Smooth muscle cell (in vitro differentiated cells): ENCODE data around the gene FNDC11. TPM values are rescaled to one million over a fixed set of nuclear protein-coding genes. Genes with fewer than 3 reads are reported as not detected.
"Not testable (repeated sequence)": the region's sequence is repeated elsewhere in the genome, so short reads cannot be mapped to it uniquely, and the experiment has no call there.

ENCODE experiments used
- DNase-seq: peaks from one replicate; lab custom pipeline; 2025; ENCODE audit not compliant: unreplicated experiment; lab: John Stamatoyannopoulos, UW
- H2AFZ ChIP-seq: fragments of 200-600 bp; sonication (generic); 2 replicates; pipeline ENCODE4 v1.6.0; 2016; ENCODE audit warnings: antibody characterized with exemption, low read depth, mild to moderate bottlenecking
- H3F3A ChIP-seq: fragments of 200-600 bp; sonication (generic); 2 replicates; pipeline ENCODE4 v1.6.0; 2017; ENCODE audit warnings: antibody characterized with exemption, low read depth
- H3K27ac ChIP-seq: fragments of 200-600 bp; sonication (generic); 2 replicates; pipeline ENCODE4 v1.5.1; 2016; ENCODE audit warnings: low read depth, mild to moderate bottlenecking
- H3K27me3 ChIP-seq: fragments of 200-600 bp; sonication (generic); 2 replicates; pipeline ENCODE4 v1.6.1; 2016; ENCODE audit warnings: low read depth, mild to moderate bottlenecking
- H3K36me3 ChIP-seq: fragments of 200-600 bp; sonication (generic); 2 replicates; pipeline ENCODE4 v1.5.1; 2016; ENCODE audit warnings: low read depth
- H3K4me1 ChIP-seq: fragments of 200-600 bp; sonication (generic); 2 replicates; pipeline ENCODE4 v1.5.1; 2016; ENCODE audit warnings: low read depth
- H3K4me2 ChIP-seq: fragments of 200-600 bp; sonication (generic); 2 replicates; pipeline ENCODE4 v1.6.0; 2016; ENCODE audit warnings: mild to moderate bottlenecking
- H3K4me3 ChIP-seq: fragments of 200-600 bp; sonication (generic); 2 replicates; pipeline ENCODE4 v1.5.1; 2016; ENCODE audit warnings: mild to moderate bottlenecking
- H3K79me2 ChIP-seq: fragments of 200-600 bp; sonication (generic); 2 replicates; pipeline ENCODE4 v1.6.0; 2016; ENCODE audit warnings: low read depth, mild to moderate bottlenecking
- H3K9ac ChIP-seq: fragments of 200-600 bp; sonication (generic); 2 replicates; pipeline ENCODE4 v1.6.0; 2016; ENCODE audit warnings: low read depth
- H3K9me3 ChIP-seq: fragments of 200-600 bp; sonication (generic); replicated peaks from 2 replicates; pipeline ENCODE4 v1.5.1; 2016; ENCODE audit warnings: low read depth
- H4K20me1 ChIP-seq: fragments of 200-600 bp; sonication (generic); 2 replicates; pipeline ENCODE4 v1.6.0; 2016; ENCODE audit warnings: low read depth
- WGBS: methylation state at CpG from one replicate; pipeline ENCODE4 v1.1.7; 2016; ENCODE audit warnings: low lambda C conversion rate; 5-methylcytosine and 5-hydroxymethylcytosine counted together
- polyA plus RNA-seq: library from polyadenylated mRNA; unstranded; fragments of >200 nt; fragmentation: Nextera tagmentation; extraction: Ambion mirVana; gene quantifications from 2 replicates; pipeline ENCODE4 v1.2.1, GENCODE V29; 2016
- total RNA-seq: library from RNA; depleted of rRNA; stranded (reverse); fragments of >200 nt; gene quantifications from 2 replicates; pipeline ENCODE4 v1.2.3, GENCODE V29; 2014
- TF ChIP-seq, protein P1 (sequence below): fragments of 200-600 bp; sonication (generic); IDR thresholded peaks from 2 replicates; pipeline ENCODE4 v1.5.1; 2017; ENCODE audit warnings: borderline replicate concordance, mild to moderate bottlenecking, antibody characterized with exemption; ENCODE audit not compliant: insufficient read depth, poor library complexity, severe bottlenecking

FNDC11 gene
- total and polyA plus RNA-seq, 2 experiments from 2014 or later, result 0.72 to 3.6 TPM

DNA sequence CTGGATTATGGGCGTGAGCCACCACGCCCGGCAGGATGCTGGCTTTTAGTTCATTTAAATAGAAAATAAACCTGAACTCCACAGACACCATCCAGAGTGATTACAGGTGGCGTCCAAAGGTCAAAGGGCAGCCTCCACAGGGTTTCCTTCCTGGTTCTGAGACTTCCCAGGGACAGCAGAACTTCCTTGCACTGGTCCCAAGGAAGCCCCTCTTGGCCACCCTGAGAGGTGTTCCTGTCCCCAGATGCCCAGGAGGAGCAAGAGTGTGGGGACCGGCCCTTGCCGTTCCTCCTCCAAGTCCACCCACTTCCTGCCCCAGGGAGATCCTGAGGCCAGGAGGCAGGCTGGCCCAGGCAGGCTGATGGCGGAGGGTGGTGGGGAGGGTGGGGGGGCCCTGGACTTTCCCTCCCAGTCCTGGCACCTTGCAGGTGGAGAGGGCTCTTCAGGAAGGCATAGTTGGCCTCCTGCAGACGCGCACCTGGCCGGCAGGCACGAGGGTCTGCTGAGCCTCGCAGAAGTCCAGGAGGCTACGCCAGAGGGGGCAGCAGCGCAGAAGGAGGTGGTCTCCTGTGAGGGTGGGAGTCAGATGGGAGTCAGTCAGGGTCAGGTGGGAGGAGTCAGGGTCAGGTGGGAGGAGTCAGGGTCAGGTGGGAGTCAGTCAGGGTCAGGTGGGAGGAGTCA is 5.0 kb downstream of the FNDC11 start:
- no peak for DNase-seq
- Histone ChIP-seq H3K4me1 (peaks cover 8% of the 10 kb centered on the region), H3K79me2 (no peaks in the 10 kb centered on the region), H3F3A (peaks cover 9% of the 10 kb centered on the region), H3K27me3 (no peaks in the 10 kb centered on the region), H3K9ac (no peak overlapping the region), H3K4me2 (no peak overlapping the region), H3K36me3 (no peaks in the 10 kb centered on the region), H3K9me3 (no peaks in the 10 kb centered on the region), H3K4me3 (no peak overlapping the region), H4K20me1 (no peaks in the 10 kb centered on the region), H3K27ac (no peak overlapping the region), H2AFZ (no peak overlapping the region)
- 94% methylated on average over 14 of the region's 14 CpGs for WGBS
- TF ChIP-seq, protein P1, sequence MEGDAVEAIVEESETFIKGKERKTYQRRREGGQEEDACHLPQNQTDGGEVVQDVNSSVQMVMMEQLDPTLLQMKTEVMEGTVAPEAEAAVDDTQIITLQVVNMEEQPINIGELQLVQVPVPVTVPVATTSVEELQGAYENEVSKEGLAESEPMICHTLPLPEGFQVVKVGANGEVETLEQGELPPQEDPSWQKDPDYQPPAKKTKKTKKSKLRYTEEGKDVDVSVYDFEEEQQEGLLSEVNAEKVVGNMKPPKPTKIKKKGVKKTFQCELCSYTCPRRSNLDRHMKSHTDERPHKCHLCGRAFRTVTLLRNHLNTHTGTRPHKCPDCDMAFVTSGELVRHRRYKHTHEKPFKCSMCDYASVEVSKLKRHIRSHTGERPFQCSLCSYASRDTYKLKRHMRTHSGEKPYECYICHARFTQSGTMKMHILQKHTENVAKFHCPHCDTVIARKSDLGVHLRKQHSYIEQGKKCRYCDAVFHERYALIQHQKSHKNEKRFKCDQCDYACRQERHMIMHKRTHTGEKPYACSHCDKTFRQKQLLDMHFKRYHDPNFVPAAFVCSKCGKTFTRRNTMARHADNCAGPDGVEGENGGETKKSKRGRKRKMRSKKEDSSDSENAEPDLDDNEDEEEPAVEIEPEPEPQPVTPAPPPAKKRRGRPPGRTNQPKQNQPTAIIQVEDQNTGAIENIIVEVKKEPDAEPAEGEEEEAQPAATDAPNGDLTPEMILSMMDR, result no peak

DNA sequence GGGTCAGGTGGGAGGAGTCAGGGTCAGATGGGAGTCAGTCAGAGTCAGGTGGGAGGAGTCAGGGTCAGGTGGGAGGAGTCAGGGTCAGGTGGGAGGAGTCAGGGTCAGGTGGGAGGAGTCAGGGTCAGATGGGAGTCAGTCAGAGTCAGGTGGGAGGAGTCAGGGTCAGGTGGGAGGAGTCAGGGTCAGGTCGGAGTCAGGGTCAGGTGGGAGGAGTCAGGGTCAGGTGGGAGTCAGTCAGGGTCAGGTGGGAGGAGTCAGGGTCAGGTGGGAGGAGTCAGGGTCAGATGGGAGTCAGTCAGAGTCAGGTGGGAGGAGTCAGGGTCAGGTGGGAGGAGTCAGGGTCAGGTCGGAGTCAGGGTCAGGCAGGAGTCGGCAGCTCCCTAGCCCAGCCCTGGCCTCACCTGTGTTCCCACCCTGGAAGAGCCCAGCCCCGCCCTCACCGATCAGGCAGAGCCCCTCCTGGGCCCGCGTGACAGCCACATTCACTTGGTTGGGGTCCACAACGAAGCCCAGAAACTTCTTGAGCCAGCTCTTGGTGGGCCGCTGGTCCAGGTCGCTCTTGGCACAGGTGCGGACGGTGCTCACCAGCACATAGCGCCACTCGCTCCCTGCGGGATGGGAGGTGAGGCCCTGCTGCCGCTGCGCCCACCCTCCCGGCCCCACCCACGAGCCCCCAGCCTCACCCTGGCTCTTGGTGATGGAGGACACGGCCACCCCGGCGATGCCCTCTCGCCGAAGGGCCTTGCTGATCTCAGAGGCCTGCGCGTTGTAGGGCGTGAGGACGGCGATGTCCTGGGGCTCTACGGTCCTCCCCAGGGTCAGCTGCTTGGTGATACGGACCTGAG is 5.8 kb downstream of the FNDC11 start:
- H3K4me2 ChIP-seq, H4K20me1 ChIP-seq, H3K27ac ChIP-seq, H3K27me3 ChIP-seq, H2AFZ ChIP-seq, H3F3A ChIP-seq, H3K4me3 ChIP-seq, H3K36me3 ChIP-seq, H3K9me3 ChIP-seq, DNase-seq, H3K9ac ChIP-seq, H3K79me2 ChIP-seq, H3K4me1 ChIP-seq: not testable (repeated sequence)
- 98% methylated on average over 26 of the region's 31 CpGs for WGBS

DNA sequence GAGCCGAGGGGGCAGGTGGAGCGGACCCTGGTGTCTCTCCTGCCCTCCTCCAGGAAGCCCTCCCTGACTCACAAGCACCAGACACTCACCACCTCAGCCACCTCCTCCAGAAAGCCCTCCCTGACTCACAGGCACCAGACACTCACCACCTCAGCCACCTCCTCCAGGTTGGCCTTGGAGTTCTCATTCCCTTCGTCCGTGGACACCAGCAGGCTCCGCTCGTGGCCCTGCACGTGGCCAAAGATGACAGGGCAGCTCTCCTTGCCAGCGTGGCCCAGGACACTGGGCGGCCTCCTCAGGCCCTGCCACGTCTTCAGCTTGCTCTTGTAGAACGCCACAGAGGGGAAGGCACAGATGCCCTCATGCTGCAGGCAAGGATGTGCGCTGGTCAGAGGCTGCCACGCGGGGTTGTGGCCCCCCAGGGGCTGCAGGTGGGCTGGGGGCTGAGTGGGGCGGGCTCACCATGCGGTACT is 6.4 kb downstream of the FNDC11 start:
- 97% methylated on average over 14 of the region's 16 CpGs for WGBS
- no peaks in the 10 kb centered on the region for H3K9me3 ChIP-seq
- no peak overlapping the region for H3K4me2 ChIP-seq
- H3F3A ChIP-seq, result no peaks in the 10 kb centered on the region
- no peak overlapping the region for H3K9ac ChIP-seq
- H2AFZ ChIP-seq, result no peak overlapping the region
- no peak overlapping the region for H3K4me3 ChIP-seq
- no peaks in the 10 kb centered on the region for H3K79me2 ChIP-seq
- H3K27ac ChIP-seq, result no peak overlapping the region
- DNase-seq, result no peak
- no peaks in the 10 kb centered on the region for H3K36me3 ChIP-seq
- no peaks in the 10 kb centered on the region for H3K4me1 ChIP-seq
- TF ChIP-seq, protein P1, result no peak
- H3K27me3 ChIP-seq, result no peaks in the 10 kb centered on the region
- no peaks in the 10 kb centered on the region for H4K20me1 ChIP-seq

DNA sequence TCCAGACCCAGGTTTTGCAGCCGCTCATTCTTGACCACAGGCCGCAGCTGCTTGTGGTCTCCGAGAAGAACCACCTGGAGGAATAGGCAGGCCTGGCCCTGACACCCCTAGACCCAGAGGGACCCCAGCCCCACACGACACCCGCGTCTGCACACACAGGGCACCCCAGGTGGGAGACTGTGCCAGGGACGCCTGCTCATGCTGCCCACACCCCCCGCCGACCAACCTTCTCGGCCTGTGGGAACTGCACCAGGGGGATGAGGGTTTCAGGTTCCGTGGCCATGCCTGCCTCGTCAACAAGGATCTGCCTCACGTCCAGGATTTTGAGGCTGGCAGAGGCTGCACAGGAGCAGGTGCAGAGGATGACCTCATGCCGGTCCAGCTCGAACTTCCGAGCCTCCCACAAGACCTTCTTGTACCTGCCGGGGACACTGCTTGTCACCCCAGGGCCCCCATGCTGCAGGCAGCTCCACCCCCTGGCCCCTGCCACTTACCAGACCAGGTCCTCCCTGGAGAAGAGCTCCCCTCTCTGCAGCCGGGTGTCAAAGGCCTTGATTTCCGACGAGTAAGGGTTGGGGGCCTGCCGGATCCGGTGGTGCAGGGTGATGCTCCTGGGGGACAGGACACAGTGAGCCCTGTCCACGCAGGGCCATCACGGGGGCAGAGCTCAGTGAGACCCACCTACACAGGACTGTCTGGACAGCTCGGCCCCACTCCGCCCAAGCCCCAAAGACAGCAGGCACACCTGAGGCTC is 7.1 kb downstream of the FNDC11 start:
- H2AFZ ChIP-seq, result no peak overlapping the region
- no peaks in the 10 kb centered on the region for H3K79me2 ChIP-seq
- no peaks in the 10 kb centered on the region for H3F3A ChIP-seq
- no peak overlapping the region for H3K27ac ChIP-seq
- H3K4me3 ChIP-seq, result no peak overlapping the region
- H3K27me3 ChIP-seq, result no peaks in the 10 kb centered on the region
- no peak overlapping the region for H3K9ac ChIP-seq
- DNase-seq, result no peak
- TF ChIP-seq, protein P1, result no peak
- WGBS, result 95% methylated on average over 23 of the region's 26 CpGs
- H3K4me1 ChIP-seq, result no peaks in the 10 kb centered on the region
- H4K20me1 ChIP-seq, result no peaks in the 10 kb centered on the region
- no peaks in the 10 kb centered on the region for H3K36me3 ChIP-seq
- H3K4me2 ChIP-seq, result no peak overlapping the region
- no peaks in the 10 kb centered on the region for H3K9me3 ChIP-seq
